Stimulated activated CD4-positive, alpha-beta T cell treated with anti-CD3 and anti-CD28 coated beads, TNF-alpha, amount 100 ng/mL, for 4 hours (primary cell): ENCODE results near the gene RIMS1.
"Not testable (repeated sequence)": the region's sequence is repeated elsewhere in the genome, so short reads cannot be mapped to it uniquely, and the experiment has no call there.

Experiments used
- DNase-seq, 3 experiments: peaks; one replicate each; pipeline ENCODE4 v3.0.0-alpha.2; 2020; ENCODE audit warnings: low read depth in 3 of 3

Gene RIMS1

GRCh38 chr6:72328775-72329174, 442.4 kb downstream of the RIMS1 start:
- DNase-seq: no peak

- not testable (repeated sequence) for DNase-seq
Observed at GRCh38 chr6:72335203-72335602, 448.9 kb downstream of the RIMS1 start.

GRCh38 chr6:72348926-72349325, 462.6 kb downstream of the RIMS1 start:
- DNase-seq: no peak

GRCh38 chr6:72350296-72350881, 464.0 kb downstream of the RIMS1 start:
- no peak for DNase-seq

GRCh38 chr6:72363844-72364740, 477.7 kb downstream of the RIMS1 start:
- DNase-seq: no peak

DNA sequence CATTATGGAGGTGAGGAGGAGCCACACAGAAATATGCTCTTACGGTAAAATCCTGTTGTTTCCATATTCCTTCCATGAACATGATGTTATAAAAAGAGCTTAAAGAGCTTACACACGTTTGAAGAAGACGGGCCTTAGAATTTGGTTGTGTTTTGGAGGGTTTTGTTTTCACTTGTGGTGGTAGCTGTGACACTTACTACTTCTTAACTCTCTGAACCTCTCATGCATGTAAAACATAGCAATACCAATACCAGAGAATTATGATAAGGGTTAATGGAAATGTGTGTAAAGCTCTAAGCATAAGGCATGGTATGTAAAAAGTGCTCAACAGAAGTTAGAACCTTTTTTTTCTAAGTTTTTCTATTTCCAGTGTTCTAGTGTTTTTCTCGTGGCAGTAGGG, 479.4 kb downstream of the RIMS1 start:
- DNase-seq: no peak

- DNase-seq: no peak
Observed at GRCh38 chr6:72367439-72367838, 481.1 kb downstream of the RIMS1 start.

DNA sequence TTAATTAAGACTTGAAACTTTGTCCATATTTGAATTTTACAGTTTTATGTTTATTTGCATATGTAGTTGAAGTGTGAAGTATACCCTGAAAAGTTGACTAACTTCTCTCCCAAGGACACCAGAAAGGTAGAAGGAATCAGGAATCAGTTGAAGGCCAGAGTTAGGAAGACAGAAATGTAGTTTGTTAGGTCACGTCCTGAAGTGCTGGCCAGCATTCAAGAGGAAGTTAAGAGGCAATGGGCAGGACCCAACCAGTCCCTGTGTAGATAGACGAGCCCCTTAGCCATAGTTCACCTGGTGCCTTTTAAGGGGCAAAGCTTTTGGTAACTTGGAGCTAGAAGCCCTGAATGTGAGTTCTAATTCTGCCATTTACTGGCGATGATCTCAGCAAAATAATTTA, 485.1 kb downstream of the RIMS1 start:
- DNase-seq: no peak

DNA sequence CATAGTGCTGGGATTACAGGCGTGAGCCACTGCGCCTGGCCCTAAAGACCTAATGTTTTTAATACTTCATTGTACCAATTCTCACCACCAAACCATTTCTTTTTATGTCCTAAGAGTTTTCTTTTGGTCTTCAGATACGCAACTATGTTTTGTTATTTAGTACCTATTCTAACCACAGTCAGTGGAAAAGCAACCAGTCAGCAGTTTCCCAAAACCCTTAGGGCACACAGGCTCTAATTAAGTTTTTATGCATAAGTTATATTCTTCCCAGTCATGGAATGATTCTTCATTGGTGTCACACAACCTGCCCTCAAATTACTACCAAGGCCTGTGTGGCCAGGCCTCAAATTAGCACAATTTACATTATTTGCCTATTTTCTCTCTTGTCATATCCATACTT, 487.8 kb downstream of the RIMS1 start:
- no peak for DNase-seq

GRCh38 chr6:72374857-72375256, 488.5 kb downstream of the RIMS1 start:
- no peak for DNase-seq

DNA sequence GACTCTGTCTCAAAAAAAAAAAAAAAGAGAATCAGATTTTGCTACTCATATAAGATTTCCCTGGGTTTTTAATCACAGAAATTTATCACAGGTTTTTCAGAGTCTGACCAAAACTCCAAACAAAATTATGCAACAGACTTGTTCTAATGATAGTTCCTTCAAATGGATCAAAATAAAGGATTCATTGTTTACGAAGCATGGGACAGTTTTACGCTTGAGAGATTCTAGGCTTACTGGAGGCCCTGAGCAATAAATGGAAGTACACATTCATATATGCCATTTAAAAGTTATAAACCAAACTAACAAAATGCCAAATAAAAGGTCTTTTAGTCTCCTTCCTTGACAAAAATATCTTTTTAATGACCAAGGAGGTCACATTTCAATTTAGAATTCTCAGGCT, 490.4 kb downstream of the RIMS1 start:
- DNase-seq: no peak

DNA sequence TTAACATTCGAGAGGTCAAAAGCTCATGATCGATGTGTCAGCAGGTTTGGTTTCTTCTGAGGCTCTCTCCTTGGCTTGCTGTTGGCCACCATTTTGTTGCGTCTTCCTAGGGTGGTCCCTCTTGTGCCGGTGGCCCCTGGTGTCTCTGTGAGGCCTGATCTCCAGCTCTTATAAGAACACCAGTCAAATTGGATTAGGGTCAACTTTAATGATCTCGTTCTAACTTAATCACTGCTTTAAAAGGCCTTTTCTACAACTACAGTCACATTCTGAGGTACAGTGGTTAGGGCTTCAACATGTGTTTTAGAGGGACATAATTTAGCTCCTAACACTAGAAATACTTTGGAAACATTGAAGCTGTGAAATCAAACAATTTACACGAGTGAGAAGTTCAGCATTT, 494.7 kb downstream of the RIMS1 start:
- no peak for DNase-seq

DNA sequence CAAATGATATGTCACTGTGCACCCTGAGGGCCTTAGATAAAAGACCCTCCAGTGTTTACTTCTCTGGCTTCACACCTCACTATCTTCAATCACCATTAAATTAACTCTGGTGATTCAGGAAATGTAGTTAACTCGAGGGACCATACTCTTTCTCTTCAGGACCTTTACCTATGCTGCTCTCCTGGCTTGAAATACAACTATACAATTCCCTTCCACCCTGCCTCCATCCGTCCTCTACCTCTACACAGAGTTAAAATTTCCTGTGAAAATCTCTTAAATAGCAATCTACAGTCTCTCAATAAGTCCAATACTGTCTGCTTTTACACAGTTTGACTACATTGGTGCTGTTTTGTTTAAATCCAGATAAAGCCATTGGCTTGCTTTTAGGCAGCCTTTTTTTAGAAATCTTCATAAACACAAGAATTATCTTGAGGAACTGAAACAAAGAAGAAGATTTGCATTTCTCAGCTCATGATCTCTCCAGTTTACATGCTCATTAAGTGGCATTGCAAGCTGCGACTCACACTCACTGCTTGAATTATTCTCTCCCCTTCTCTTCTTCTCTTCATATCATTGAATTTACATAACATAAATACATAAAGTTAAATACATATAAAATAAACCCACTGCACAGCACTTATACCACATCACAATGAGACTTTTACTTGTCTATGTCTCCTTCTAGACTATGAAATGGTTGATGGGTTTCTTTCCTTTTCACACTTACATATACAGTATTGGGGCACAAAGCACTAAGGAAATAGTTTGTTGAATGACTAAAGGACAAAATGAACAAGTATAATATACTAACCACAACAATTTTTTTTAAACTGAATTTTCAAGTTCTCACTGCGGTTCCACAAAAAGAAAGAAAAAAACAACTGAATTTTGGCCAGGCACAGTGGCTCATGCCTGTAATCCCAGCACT, 496.5 kb downstream of the RIMS1 start:
- DNase-seq: no peak

DNA sequence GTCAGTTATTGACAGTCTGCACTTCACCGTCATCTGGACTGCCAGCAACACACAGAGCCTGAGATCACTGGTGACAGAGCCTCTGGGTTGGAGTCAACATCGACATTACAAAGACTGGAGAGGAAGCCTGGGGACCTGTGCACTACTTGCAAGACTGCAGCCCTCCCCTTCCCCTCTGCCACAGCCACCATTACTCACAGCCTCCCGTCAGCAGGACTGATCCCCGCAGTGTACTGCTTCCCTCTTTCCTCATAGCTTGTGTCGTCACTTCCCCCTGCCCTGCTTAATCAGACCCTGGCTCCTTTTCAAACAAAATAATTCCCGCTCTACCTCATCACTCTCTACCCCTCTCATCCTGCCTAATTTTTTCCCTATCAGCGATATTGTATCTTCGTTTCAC, 500.0 kb downstream of the RIMS1 start:
- DNase-seq: no peak

DNA sequence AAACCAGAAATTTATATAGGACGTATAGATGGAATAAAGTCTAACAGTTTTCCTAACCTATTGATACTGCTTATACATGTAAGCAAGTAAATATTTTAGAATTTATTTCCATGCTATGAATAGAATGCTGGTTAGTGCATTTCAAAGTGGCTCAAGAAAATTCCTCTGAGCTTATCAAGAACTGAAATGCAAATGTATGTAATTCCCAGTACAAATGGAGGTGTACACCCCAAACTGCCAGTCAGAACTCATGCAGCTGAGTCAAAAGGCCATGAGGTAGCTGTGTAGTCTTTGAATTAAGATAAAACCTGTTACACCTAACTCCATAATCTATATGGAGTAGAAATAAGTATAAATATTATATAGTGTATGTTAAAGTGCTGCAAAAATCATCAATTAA, 503.3 kb downstream of the RIMS1 start:
- no peak for DNase-seq

DNA sequence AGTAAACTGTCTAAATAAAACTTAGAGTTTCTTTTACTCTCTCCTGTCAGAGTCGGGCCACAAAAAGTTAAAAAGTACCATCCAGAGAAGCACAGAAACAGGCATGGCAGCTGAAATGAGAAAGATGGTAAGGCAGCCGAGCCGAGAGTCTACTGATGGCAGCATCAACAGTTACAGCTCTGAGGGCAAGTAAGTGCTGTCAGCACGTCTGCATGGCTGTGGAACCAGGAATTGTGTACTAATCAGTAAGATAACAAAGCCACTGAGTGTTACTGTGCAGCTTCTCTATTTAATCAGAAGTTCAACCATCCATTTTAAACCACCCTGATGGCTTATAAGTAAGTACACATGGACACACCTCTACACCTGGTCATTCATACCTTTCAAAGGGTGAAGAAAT, 504.2 kb downstream of the RIMS1 start:
- DNase-seq: no peak

- no peak for DNase-seq
Observed at GRCh38 chr6:72401865-72402264, 515.5 kb downstream of the RIMS1 start.

GRCh38 chr6:72403413-72403812, 517.1 kb downstream of the RIMS1 start:
- DNase-seq: no peak

GRCh38 chr6:72406517-72406916, 520.2 kb downstream of the RIMS1 start:
- no peak for DNase-seq

DNA sequence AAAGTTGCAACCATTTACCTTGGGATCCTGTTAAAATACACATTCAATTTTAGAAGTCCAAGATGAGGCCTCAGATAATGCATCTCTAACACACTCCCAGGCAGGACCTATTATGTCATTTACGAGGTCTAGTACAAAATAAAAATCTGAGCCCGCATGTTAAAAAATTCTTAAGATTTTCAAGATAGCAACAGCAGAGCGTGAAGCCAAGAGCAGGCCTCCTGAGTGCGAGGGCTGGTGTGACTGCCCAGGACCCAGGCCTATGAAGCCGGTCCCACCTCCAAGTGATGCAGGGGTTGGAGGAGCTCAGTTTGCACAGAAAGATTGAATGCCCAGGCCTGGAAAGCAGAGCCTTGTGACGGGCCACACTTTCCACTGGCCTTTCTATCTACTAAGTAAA, 524.4 kb downstream of the RIMS1 start:
- DNase-seq: no peak

DNA sequence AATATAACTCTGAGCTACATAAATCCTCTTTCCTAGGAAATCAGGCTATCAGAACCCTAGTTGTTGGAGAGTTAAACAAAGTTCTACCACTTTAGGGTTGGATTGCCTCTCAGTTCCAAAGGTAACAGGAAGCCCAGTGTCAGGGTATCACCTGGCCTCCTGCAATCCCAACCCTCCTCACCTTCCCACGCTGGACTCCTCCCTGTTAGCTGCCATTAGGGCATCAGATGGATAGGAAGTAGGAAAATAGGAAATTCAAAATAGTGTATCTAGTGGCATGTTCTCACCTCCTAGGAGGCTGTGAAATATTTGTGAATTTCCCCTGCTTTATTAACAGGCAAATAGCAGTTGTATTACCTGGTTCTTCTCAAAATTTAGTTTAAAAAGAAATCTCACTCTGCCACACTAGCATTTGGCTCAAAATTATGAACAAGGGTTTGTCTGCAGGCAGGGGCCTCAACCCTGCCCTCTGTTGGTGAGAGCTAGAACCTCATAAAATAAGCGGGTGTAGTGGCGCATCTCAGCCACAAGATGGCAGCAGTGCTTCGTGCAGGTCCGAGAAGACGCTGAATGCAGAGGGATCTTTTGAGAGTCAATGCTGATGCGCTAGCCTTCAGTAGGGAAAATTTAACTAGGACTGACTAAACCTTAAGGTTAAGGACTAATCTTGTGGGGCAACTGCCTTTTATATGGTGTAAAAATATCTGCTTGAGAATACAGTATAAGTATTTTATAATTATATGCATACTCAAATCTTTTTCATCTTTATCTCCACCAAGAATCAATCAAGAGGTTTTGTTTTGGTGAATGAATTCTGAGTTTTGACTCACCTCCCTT, 525.7 kb downstream of the RIMS1 start:
- peak; percentile 31 to 64 (median 61) for DNase-seq

DNA sequence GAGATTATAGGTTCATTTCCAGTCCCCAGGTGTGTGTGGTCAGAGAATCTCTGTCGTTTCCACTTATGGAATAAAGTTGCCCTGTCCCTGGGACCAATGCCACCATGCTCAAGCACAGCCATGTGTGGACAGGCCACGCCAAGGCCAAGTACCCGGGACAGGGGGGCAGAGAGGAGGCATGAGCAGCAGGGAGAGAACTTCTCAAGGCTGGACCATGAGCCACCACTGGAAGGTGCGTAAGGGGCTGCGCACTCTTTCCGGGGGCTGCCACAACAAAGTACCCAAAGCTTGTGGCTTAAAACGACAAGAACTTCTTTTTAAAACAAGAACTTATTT, 526.3 kb downstream of the RIMS1 start:
- DNase-seq: no peak
